Amniotic epithelial cell (primary cell): ENCODE data around the gene SLC35A5.

Experiments
- DNase-seq: peaks from one replicate; pipeline ENCODE4 v3.0.0-alpha.2; 2010; ENCODE audit warnings: low read depth

SLC35A5 gene

DNA sequence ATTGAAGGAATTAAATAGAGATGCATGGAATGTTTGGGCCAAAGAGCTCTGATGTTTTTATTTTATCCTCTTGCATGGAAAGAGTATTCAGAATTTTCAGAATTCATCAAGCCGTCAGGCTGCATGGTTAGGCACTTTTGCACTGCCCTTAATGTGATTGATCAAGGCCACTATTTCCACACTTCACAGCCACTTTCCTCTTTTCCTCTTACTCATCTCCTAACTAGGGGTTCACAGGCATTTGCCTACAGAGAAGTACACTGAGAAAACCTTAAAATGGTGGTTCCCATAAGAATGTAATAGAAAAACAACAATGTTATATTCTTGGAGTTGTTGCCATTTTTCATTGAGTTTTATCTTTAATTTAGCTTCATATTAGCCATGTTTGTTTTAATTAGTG is 10.9 kb downstream of the SLC35A5 start:
- DNase-seq: no peak

DNA sequence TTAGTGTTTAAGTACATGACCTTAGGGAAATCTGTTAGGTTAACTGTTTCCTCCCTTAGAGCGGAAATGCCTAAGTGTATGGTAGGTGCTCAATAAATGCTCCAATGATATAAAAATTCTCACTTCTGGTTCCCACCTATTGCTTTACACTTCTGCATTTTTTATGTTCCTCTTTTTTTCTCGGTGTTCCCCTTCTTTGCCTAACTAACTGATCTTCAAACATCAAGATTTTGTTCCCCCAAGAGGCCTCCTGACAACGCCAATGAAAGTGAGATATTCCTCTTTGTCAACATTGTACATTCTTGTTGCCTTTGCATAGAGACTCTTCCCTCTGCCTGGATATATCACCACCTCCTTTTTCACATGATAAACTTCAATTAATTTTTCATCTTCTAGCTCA is 17.4 kb downstream of the SLC35A5 start:
- DNase-seq: no peak

DNA sequence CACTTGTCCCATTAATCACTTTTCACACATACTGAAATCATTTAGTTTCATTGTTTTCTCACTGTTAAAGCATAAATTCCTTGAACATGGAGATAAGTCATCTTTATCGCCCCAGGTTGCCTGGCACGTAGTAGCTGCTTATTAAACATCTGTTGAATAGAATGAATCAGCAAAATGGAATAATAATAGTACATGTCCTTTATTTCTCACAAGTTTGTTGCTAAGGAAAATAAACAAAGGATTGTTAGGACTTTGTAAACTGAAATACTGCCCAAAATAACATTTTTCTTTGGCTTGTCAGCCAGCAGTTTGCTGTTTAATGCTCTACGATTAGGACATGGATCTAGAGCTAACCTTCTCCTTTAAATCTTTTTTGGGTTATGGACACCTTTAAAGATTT is 17.9 kb downstream of the SLC35A5 start:
- DNase-seq: no peak

DNA sequence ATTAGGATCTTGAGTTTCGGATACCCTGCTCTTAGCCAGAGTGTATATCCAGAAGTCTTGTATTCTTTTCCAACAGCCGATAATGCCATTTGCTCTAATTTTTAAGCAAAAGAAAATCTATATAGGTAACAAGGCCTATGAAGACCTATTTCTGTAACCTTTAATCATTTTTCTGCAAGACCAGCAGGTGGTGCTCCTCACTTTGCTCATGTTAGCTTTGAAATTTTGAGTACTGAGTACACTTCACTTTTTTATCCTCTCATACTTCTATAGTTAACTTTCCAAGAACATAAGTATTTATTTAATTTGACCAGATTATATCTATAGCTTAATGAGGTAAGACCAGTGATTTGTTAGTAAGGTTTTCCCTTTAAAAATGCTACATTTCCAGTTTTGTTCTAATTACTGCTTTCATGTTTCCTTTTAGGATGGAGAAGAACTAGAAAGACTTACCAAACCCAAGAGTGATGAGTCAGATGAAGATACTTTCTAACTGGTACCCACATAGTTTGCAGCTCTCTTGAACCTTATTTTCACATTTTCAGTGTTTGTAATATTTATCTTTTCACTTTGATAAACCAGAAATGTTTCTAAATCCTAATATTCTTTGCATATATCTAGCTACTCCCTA is 20.5 kb downstream of the SLC35A5 start:
- peak; percentile 74 for DNase-seq

DNA sequence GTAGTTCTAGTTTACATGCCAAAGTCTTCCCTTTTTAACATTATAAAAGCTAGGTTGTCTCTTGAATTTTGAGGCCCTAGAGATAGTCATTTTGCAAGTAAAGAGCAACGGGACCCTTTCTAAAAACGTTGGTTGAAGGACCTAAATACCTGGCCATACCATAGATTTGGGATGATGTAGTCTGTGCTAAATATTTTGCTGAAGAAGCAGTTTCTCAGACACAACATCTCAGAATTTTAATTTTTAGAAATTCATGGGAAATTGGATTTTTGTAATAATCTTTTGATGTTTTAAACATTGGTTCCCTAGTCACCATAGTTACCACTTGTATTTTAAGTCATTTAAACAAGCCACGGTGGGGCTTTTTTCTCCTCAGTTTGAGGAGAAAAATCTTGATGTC is 21.3 kb downstream of the SLC35A5 start:
- DNase-seq: no peak

DNA sequence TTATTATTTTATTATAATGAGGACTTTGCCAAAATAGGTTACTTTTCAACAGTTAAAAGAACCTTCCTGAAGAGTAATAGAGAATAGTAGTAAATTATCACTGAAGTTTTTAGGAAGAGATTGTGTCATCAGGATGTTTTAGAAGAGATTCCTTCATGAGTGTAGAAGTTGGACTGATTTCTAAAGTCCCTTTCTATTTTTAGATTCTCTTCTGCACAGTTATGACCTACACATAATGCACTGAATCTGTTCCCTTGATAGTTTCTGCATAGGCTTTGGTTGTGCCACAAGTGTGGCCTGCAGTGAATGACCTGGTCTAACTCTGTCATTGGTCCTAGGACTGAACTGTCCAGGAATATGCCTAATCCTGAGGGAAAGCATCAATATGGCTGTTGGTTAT is 23.9 kb downstream of the SLC35A5 start:
- no peak for DNase-seq

DNA sequence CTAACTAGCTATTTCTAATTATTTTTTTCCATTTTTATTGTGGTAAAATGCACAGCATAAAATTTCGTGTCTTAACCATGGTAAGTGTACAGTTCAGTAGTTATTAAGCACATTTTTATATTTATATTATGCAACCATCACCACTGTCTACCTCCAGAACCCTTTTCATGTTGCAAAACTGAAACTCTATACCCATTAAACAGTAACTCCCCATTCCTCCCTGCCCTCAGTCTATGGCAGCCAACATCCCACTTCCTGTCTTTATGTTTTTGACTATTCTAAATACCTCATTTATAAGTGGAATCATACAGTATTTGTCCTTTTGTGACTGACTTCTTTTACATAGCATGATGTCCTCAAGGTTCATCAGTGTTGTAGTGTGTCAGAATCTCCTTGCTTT is 25.5 kb downstream of the SLC35A5 start:
- DNase-seq: no peak

DNA sequence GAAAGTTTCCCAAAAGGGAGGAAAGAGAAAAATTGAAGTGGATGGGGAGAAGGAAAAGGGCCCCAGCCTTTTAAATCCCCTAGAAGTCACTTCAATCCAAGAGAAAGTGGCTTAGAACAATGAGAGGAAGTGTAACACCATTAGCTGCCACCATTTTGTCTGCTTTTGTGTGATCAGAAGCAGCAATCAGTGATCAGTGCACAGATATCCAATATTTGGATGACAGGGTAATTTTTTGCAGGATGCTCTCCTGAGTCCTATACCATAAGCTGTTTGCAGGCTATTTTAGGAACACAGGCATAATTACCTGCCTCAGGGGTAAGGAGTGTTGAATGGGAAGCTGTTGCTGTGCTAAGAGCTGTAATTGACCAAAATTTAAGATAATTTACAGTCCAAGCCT is 31.4 kb downstream of the SLC35A5 start:
- DNase-seq: no peak

DNA sequence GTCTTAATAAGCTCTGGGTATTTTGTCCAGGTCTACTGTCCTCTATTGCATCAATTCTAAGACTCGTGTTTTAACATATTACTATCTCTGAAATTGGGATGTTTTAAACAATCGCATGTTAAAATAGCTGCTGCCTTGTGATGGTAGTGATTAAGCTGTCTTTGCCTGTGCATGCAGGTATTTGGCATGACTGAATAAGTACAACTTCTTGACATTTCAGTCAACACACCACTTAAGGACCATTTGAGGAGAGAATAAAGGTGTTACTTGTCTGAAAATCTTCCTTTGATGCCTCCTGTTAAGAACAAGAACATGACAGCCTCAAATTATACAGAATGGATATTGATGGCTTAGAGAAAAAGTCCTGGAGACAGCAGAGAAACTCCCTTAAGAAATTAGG is 33.0 kb downstream of the SLC35A5 start:
- no peak for DNase-seq

DNA sequence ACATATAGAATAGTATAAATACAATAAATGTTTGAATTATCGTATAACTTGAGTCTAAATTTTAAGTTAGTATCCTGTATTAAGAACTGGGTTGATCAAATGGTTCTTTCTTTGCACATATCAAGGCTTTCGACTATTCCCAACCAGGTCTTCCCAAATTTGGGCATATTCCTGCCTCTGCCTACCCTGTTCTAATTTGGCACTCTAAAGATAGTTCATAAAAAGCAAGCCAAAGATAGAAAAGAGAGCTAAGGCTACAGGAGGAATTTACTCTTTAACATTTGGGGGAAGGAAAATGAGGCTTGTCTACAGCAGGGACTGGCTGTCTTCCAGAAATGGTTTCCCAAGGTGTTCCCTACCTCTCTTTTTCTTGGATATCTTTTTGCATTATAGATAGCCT is 36.1 kb downstream of the SLC35A5 start:
- no peak for DNase-seq

DNA sequence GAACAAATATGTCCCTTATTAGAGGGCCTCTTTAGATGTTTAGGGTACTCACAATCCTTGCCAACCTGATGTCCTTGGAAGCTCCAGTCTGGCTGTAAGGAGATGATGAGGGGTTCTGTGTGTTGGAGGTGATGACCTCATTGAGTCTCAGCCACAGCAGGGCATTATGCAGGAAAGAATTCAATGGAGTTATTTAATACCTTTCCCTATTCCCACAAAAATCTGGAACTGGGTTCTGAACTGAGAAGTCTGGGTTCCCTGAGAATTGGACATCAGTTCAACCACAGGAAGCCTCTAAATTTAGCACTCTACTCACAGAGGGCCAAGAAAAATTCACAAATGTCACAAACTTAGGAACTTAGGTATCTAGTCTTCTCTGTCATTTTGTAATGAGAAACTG is 36.9 kb downstream of the SLC35A5 start:
- no peak for DNase-seq

DNA sequence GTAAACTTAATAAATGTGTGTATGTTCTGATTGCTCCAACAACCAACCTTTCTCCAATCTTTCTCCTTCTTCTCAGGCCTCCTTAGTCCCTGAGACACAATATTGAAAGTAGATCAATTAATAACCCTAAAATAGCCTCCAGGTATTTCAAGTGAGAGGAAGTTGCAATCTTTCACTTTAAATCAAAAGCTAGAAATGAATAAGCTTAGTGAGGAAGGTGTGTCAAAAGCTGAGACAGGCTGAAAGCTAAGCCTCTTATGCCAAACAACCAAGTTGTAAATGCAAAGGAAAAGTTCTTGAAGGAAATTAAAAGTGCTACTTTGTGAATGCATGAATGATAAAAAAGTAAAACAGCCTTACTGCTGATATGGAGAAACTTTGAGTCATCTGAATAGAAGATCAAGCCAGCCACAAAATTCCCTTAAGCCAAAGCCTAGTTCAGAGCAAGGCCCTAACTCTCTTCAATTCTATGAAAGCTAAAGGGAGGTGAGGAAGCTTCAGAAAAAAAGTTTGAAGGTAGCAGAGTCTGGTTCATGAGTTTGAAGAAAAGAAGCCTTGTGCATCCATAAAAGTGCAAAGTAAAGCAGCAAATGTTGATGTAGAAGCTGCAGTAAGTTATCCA is 40.5 kb downstream of the SLC35A5 start:
- DNase-seq: no peak

DNA sequence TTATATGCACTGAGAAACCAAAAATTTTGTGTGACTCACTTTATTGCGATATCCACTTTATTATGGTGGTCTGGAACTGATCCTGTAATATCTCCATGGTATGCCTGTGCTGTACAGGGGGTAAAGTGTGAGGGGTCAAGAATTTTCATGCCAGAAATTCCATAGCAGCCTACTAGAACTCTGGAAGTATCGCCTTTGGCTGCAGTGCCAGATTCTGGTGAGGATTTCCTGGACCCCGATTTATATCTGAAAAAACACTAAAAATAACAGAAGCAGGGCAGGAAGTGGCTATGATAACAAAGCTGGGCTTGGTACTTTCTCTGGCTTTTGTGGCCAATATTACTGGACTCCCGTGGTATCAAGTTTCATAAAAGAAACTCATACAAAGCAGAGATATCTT is 42.7 kb downstream of the SLC35A5 start:
- peak; percentile 87 for DNase-seq

DNA sequence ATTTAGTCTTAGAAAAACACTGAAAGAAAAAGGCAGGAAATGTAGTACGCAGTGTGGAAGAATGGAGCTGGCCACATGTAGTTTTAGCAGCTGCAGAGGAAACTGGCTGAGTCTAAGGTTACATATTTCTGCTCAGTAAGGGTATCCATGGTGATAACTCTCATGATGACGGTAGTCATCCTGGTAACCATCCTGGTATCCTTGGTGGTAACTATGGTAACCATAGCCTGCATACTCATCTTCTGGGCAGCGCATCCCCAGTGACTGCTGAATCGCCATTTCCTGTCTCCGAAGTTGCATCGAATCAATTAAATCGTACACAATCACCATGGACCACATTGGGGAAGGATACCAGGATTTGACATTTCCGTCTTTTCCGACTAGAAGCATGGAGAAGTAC is 43.4 kb downstream of the SLC35A5 start:
- peak; percentile 92 for DNase-seq

DNA sequence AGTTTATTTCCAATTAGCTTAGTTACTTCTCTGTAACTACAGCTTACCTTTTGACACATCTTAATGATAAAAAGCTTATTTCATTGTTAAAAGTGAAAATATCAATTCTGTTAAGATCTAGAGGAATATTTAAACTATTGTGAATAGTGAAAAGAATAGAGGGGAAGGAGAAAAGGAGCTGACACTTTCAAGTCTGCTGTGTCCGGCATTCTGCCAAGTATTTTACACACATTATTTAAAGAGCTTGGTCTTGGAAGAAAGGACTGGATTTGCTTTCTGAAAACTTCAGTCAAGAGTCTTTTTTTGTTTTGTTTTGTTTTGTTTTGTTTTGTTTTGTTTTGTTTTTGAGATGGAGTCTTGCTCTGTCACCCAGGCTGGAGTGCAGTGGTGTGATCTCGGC is 44.3 kb downstream of the SLC35A5 start:
- no peak for DNase-seq

DNA sequence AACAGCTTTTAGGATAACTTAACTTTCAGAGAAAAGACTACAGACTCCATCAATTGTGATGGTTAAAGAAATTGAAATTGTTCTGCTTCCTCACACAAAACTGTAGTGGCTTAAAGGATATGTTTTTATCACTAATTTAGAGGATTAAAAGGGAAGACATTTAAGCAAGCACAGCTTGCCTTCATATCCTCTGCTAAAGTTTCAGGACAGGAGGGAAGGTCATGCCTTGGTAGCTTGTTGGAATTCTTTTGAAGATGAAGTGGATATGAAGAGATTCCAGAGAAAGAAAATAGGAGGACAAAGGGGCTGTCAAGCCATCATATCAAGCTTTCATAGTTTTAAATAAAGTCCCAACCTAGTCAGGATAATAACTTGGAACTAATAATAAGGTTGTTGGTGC is 46.0 kb downstream of the SLC35A5 start:
- DNase-seq: no peak

DNA sequence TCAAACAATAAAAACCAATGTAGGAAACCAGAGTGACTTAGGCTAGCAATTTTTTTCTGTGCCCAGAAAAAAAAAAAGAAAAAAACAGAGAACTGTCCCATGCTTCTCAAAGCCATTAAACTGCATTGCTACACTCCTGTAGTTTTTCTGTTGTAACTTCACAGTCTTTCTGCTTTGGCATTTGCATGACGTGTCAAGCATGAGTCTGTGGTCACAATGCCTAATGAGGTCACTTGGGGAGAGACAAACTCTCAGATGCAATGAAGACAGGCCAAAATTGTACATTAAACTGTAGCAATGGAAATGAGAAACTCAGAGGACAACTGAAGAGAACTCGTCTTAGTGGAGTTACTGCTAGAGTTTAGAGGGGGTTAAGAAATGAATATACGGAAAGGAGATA is 48.3 kb downstream of the SLC35A5 start:
- peak; percentile 69 for DNase-seq

DNA sequence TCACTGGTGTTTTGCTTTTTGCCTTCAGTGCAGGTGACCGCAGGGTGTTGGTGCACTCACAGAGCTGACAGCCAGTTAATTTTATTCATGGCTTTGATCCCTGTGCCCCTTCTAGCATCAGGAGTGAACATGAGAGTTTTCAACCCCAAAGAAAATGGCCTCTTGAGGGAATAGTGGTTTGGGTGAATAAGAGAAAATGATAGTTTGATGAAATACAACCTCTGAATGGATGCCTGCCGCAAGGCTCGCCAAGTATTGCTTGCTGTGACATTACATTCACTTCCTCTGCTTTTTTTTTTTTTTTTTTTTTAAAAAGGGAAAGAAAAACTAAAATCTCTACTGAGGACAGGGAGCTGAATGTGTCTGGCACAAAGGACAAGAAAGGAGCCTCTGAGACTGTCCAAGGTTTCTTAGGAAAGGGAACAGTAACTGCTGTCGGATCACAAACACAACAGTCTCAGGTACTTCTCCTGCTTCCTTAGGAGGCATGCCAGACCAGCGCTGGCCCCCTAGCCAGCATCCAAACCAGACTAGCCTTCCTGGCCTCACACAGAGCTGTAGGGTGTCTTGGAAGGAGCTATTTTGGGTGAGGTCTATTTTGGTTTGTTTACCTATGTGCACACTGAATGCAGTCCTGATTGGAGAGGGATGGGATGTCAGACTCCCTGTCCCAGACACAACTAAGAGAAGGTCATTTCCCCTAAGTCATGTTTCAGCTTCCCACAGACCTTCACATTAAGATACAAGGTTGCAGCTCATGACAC is 50.1 kb downstream of the SLC35A5 start:
- DNase-seq: no peak

DNA sequence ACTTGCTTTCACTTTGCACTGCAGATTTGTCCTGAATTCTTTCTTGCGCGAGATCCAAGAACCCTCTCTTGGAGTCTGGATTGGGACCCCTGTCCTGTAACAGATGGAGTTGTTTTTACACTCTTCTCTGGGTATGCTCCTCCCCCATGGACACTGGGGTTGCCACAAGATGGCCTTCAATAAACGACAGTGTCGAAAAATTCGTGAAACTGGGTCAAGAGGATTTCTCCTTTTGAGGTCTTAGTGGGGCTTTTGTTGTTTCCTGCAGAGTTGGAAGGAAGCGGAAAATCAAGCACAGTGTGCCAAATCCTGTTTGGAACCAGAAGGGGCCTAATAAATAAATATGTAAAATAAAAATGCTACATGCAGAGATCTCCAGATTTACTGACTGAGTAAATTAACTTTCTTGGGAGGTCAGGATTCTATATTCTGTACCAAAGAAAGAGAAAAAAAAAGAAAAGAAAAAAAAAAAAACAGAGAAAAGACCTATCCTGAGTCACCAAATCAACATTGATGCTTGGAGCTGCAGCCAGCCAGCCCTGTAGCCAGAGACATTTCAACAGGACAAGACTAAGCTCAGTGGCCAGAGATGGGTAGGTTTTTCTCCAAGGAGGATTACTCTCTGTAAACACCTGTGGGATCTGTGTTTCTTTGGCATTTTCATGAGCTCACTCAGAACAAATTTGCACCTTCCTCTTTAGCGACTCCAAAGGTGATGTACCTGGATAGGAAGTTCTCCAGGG is 54.3 kb downstream of the SLC35A5 start:
- no peak for DNase-seq

DNA sequence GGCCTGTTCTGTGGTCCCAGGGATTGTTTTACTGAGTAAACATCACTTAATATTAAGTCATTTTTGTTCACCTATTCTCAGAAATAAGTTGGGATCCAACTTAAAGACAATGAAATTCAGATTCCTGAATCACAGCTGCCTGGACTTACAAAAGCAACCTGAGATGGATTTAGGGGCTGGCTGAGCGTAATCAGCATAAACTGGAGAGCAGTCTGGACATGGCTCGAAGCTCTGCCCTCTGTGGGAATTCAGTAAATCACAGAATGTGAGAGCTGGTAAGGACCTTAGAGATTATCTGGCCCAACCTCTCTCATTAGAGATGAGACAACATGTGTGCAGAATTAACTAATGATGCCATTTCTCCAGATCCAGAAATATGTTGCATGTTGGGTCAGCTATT is 55.4 kb downstream of the SLC35A5 start:
- DNase-seq: no peak

DNA sequence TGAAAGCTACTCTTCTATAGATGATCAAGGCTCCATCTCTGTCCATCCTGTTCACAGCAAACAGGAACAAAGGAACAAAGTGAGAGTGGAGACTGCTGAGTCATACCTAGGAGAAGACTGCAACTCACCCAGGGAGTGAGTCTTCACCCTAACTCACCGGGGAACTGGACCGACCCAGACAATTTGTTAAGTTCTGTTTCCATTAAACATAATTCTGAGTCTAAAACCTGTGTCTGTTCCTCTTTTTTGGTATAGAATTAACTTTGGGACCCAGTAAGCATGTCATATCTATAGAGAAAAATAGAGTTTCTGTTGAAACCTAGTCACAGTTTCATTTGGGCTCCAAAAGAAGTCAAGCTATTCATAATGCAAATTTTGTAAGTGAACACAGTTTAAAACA is 57.5 kb downstream of the SLC35A5 start:
- peak; percentile 49 for DNase-seq

DNA sequence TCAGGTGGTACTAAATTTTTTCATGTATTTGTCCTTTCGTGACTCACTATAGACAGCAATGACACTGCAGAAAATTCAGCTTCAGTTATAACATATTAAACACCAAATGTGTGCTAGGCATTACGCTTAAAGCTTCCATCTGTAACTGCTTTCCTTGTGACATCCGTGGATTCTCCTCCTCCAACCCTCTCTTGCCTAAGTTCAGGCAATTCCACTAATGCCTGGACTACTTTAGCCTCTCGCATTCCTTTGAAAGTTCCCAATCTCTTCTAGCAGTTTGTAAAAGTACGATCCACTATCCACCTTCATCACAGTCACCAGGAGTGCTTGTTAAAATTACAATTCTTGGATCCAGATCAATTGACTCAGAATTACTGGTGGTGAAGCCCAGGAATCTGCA is 61.4 kb downstream of the SLC35A5 start:
- no peak for DNase-seq

DNA sequence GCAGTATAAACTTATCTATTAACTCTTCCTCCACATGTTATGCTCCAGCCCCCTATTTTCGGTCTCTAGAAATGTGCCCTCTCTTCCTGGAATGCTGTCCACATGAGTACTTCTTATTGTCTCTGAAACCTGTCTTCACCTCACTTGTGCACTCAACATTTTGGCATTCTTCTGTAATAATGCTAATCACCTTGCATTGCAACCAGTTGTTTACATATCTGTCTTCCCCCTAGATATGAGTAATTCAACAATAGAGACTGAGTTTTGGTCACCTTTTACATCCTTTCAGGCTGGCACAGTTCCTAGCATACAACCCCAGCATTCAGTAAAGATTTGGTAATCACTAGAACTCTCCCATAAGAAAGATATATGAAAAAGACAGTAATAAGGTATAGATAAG is 61.9 kb downstream of the SLC35A5 start:
- no peak for DNase-seq
